Left ventricle myocardium inferior (tissue), 1 donor: ENCODE data around the gene IL36A. TPM values are rescaled to one million over a fixed set of nuclear protein-coding genes. Genes with fewer than 3 reads are reported as not detected.

ENCODE experiments used
- DNase-seq: peaks from one replicate; pipeline ENCODE4 v3.0.0-alpha.2; 2020
- H3K27ac ChIP-seq: fragments of 200-600 bp; replicated peaks from 2 replicates; pipeline ENCODE4 v1.8.0; 2021
- H3K27me3 ChIP-seq: fragments of 200-600 bp; 2 replicates; pipeline ENCODE4 v1.8.0; 2021; ENCODE audit warnings: low read depth
- H3K36me3 ChIP-seq: fragments of 200-600 bp; 2 replicates; pipeline ENCODE4 v1.8.0; 2021
- H3K4me1 ChIP-seq: fragments of 200-600 bp; 2 replicates; pipeline ENCODE4 v1.8.0; 2021
- H3K4me3 ChIP-seq: fragments of 200-600 bp; 2 replicates; pipeline ENCODE4 v1.8.0; 2021; ENCODE audit warnings: mild to moderate bottlenecking, moderate library complexity
- H3K9me3 ChIP-seq: fragments of 200-600 bp; replicated peaks from 2 replicates; pipeline ENCODE4 v1.8.0; 2021
- CTCF ChIP-seq: fragments of 200-600 bp; IDR thresholded peaks from 2 replicates; pipeline ENCODE4 v1.8.0; 2021; ENCODE audit warnings: antibody characterized with exemption, mild to moderate bottlenecking, borderline replicate concordance
- intact Hi-C: fragments of 100-400 bp; cut with micrococcal nuclease; formaldehyde crosslinking; loops from one replicate; pipeline ENCODE4 v1.11.0; 2022
- total RNA-seq: library from RNA; stranded (reverse); fragmentation: NEBNext Ultra II Directional; extraction: Animal tissue kit (Norgen Biotek cat#: 25700); gene quantifications from one replicate; pipeline ENCODE4 v1.2.1, GENCODE V29; 2021
- donor health status: DM: no; HTN: yes; CAD: no; lungs with severe emphysema.

IL36A gene
- total RNA-seq, 1 donor from 2014 or later: not detected

GRCh38 chr2:112962308-112963175, 42.7 kb upstream of the IL36A start:
- Histone ChIP-seq H3K9me3 (no peaks in the 10 kb centered on the region), H3K4me1 (no peaks in the 10 kb centered on the region), H3K36me3 (no peaks in the 10 kb centered on the region), H3K4me3 (no peak overlapping the region), H3K27me3 (peaks cover 20% of the 10 kb centered on the region), H3K27ac (no peak overlapping the region)
- TF ChIP-seq CTCF: no peak
- intact Hi-C loops: no loop called here
- no peak for DNase-seq

GRCh38 chr2:112967023-112967422, 38.2 kb upstream of the IL36A start:
- intact Hi-C loops: no loop called here
- no peak for TF ChIP-seq CTCF
- H3K4me3 ChIP-seq: no peak overlapping the region
- no peak for DNase-seq
- H3K9me3 ChIP-seq: no peaks in the 10 kb centered on the region
- H3K36me3 ChIP-seq: no peaks in the 10 kb centered on the region
- no peaks in the 10 kb centered on the region for H3K4me1 ChIP-seq
- peaks cover 23% of the 10 kb centered on the region for H3K27me3 ChIP-seq
- H3K27ac ChIP-seq: no peak overlapping the region

- Histone ChIP-seq H3K27ac (no peak overlapping the region), H3K4me1 (no peaks in the 10 kb centered on the region), H3K36me3 (no peaks in the 10 kb centered on the region), H3K9me3 (no peaks in the 10 kb centered on the region), H3K27me3 (peaks cover 43% of the 10 kb centered on the region), H3K4me3 (no peak overlapping the region)
- DNase-seq: no peak
- no peak for TF ChIP-seq CTCF
- intact Hi-C loops: no loop called here
Observed at GRCh38 chr2:112972423-112973086, 32.7 kb upstream of the IL36A start.

GRCh38 chr2:112973156-112973555, 32.1 kb upstream of the IL36A start:
- no peaks in the 10 kb centered on the region for H3K9me3 ChIP-seq
- no peak overlapping the region for H3K27ac ChIP-seq
- no peak overlapping the region for H3K4me3 ChIP-seq
- no peaks in the 10 kb centered on the region for H3K36me3 ChIP-seq
- peaks cover 49% of the 10 kb centered on the region for H3K27me3 ChIP-seq
- intact Hi-C loops: no loop called here
- DNase-seq: no peak
- H3K4me1 ChIP-seq: no peaks in the 10 kb centered on the region
- no peak for TF ChIP-seq CTCF

GRCh38 chr2:112977559-112978056, 27.7 kb upstream of the IL36A start, which contains the start of gene IL36G:
TSS of gene IL36G (plus strand) at chr2:112978006. CDS start at chr2:112978639, 633 bp downstream.
- H3K27ac ChIP-seq: no peak within 1 kb of the TSS
- no peak within 1 kb of the TSS for H3K4me3 ChIP-seq
- intact Hi-C loops: no loop called here
- no peak for TF ChIP-seq CTCF
- peaks cover 72% of the 10 kb centered on the region for H3K27me3 ChIP-seq
- DNase-seq: no peak
- H3K4me1 ChIP-seq: no peaks in the 10 kb centered on the region
- H3K36me3 ChIP-seq: no peaks in the 10 kb centered on the region
- no peaks in the 10 kb centered on the region for H3K9me3 ChIP-seq
